GM12872 (cell line): ENCODE data around the gene KNDC1.

Source experiments
- CTCF ChIP-seq: IDR thresholded peaks from 3 replicates; pipeline ENCODE4 v1.5.1; 2011; ENCODE audit warnings: low read depth, mild to moderate bottlenecking, low read length, moderate library complexity; ENCODE audit not compliant: insufficient read depth

The KNDC1 gene

GRCh38 chr10:133159950-133160825 lies at the start of gene KNDC1:
Gene KNDC1 (plus strand): TSS chr10:133160219. CDS start chr10:133160468, 249 bp downstream.
- TF ChIP-seq CTCF, result no peak

GRCh38 chr10:133110609-133111275 lies 49.3 kb upstream of the KNDC1 start:
- no peak for TF ChIP-seq CTCF

- TF ChIP-seq CTCF, result no peak
These were observed 46.7 kb upstream of the KNDC1 start for GRCh38 chr10:133113146-133113830.

GRCh38 chr10:133113847-133114246 lies 46.2 kb upstream of the KNDC1 start:
- TF ChIP-seq CTCF, result no peak

GRCh38 chr10:133114251-133114650 lies 45.8 kb upstream of the KNDC1 start:
- no peak for TF ChIP-seq CTCF

- no peak for TF ChIP-seq CTCF
These were observed 45.1 kb upstream of the KNDC1 start for GRCh38 chr10:133114726-133115452.

- TF ChIP-seq CTCF, result no peak
These were observed 44.6 kb upstream of the KNDC1 start for GRCh38 chr10:133115453-133115842.
